Kidney (tissue), 14 donors: ENCODE data around the gene INF2. TPM values are rescaled to one million over a fixed set of nuclear protein-coding genes. Genes with fewer than 3 reads are reported as not detected.

Source experiments
- DNase-seq, 5 donors: peaks; one replicate each; pipeline ENCODE4 v3.0.0-alpha.2; 2013 to 2020
- FAIRE-seq: peaks from 2 replicates; lab custom pipeline; 2012; peaks lifted over from hg19 to GRCh38; lab: Jason Lieb, UNC
- H3K27ac ChIP-seq, 2 donors: one replicate each; pipeline ENCODE4 v1.7.0; 2013; ENCODE audit warnings: low read depth in 2 of 2, low read length in 2 of 2, inconsistent platforms in 1 of 2
- H3K27me3 ChIP-seq: one replicate; pipeline ENCODE4 v1.7.1; 2013; ENCODE audit warnings: low read length, inconsistent platforms; ENCODE audit not compliant: control insufficient read depth, insufficient read depth
- H3K36me3 ChIP-seq, 3 donors: one replicate each; pipeline versions ENCODE4 v1.7.0 to v1.7.1; 2013; ENCODE audit warnings: low read length in 3 of 3, control low read depth in 1 of 3, inconsistent platforms in 1 of 3; ENCODE audit not compliant: insufficient read depth in 3 of 3, control insufficient read depth in 2 of 3
- H3K4me1 ChIP-seq, 3 donors: one replicate each; pipeline versions ENCODE4 v1.7.0 to v1.7.1; 2013; ENCODE audit warnings: low read length in 3 of 3, inconsistent platforms in 1 of 3, low read depth in 1 of 3; ENCODE audit not compliant: control insufficient read depth in 2 of 3, insufficient read depth in 2 of 3
- H3K4me3 ChIP-seq, 3 donors: one replicate each; pipeline versions ENCODE4 v1.7.0 to v1.8.1; 2013; ENCODE audit warnings: low read length in 3 of 3, control low read depth in 1 of 3, inconsistent platforms in 1 of 3
- H3K9ac ChIP-seq, 3 donors: one replicate each; pipeline versions ENCODE4 v1.7.0 to v1.7.1; 2013; ENCODE audit warnings: low read length in 3 of 3, control low read depth in 1 of 3, inconsistent platforms in 1 of 3
- H3K9me3 ChIP-seq, 3 donors: one replicate each; pipeline versions ENCODE4 v1.7.0 to v1.7.1; 2013; ENCODE audit warnings: low read length in 3 of 3, control low read depth in 1 of 3, inconsistent platforms in 1 of 3; ENCODE audit not compliant: control insufficient read depth in 2 of 3, insufficient read depth in 1 of 3
- intact Hi-C: fragments of 100-400 bp; cut with DNase I; formaldehyde crosslinking; loops from one replicate; pipeline ENCODE4 v1.11.1; 2022
- polyA plus RNA-seq: library from polyadenylated mRNA; stranded (reverse); fragments of 350-450 nt; fragmentation: Illumina TruSeq; extraction: RNeasy Lipid Tissue Mini Kit (QIAGEN cat#74804); gene quantifications from one replicate; pipeline ENCODE4 v1.2.3, GENCODE V29; 2014; ENCODE audit warnings: low read depth, low replicate concordance; ENCODE audit not compliant: insufficient read depth
- total RNA-seq: library from RNA; stranded (reverse); fragmentation: NEBNext Ultra II Directional; extraction: Animal tissue kit (Norgen Biotek cat#: 25700); gene quantifications from one replicate; pipeline ENCODE4 v1.2.1, GENCODE V29; 2021
- TF ChIP-seq, protein P1 (sequence below): IDR thresholded peaks from 3 replicates; pipeline ENCODE4 v1.5.1; 2012; ENCODE audit warnings: mild to moderate bottlenecking, moderate library complexity, borderline replicate concordance; ENCODE audit not compliant: insufficient read depth; ENCODE audit errors: extremely low read depth
- donor health status: control.
- donor health status: control.
- donor health status: control.
- donor health status: control.
- donor health status: control.
- donor health status: DM: yes; HTN: yes; CAD: no.
- donor health status: Normal renal cell carcinoma (clear cell type).

INF2 gene
- total and polyA plus RNA-seq, 2 donors from 2014 or later: 58.5 to 82.7 TPM

DNA sequence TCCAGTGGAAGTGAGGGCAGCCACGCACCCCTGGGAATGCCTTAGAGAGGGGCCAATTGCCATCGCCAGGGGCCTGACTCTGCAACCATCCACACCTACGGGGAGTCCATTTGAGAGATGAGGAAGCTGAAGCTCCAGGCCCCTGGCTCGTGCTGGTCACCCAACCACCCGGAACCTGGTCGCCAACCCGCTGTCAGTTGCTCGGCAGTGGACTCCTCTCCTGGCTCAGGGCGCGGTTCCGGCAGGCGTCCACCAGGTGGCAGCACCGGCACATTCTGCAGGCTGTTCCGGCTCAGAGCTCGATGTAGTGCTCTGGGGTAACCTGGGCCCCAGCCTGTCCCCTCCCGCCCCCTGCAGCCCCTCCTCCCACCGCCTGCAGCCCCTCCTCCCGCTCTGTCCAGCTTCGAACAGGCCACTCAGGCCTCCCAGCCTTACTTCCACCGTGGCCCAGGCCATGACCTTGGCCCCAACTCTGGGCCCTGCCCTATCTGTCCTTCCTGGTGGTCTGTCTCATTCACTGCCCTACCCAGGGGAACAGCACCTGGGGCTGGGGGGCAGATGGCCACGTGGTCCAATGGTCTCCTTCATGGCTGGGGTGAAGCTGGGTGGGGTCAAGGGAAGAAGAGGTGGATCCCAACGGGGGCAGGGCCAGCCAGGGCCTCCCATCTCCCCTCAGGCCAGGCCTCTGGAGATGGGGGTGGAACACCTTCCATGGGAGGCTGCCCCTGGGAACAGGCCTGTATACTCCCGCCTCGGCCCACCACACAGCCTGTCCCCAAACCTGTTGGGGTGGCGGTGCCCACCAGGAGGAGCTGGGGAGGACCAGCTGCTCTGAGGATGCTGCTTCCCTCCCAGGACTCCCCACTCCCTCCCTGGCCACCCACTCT is 79.3 kb downstream of the INF2 start:
- Histone ChIP-seq H3K27ac (peak overlapping the region in 1 of 2 donors; percentile 37), H3K36me3 (no peaks in the 10 kb centered on the region), H3K4me3 (no peak overlapping the region), H3K27me3 (no peaks in the 10 kb centered on the region), H3K9ac (no peak overlapping the region), H3K4me1 (peaks cover 0 to 7% (median 0%) of the 10 kb centered on the region in 3 donors), H3K9me3 (peaks cover 0 to 3% (median 0%) of the 10 kb centered on the region in 3 donors)
- peak; percentile 93 to 96 (median 94) for DNase-seq
- no peak for FAIRE-seq
- intact Hi-C loops: no loop called here
- TF ChIP-seq, protein P1, sequence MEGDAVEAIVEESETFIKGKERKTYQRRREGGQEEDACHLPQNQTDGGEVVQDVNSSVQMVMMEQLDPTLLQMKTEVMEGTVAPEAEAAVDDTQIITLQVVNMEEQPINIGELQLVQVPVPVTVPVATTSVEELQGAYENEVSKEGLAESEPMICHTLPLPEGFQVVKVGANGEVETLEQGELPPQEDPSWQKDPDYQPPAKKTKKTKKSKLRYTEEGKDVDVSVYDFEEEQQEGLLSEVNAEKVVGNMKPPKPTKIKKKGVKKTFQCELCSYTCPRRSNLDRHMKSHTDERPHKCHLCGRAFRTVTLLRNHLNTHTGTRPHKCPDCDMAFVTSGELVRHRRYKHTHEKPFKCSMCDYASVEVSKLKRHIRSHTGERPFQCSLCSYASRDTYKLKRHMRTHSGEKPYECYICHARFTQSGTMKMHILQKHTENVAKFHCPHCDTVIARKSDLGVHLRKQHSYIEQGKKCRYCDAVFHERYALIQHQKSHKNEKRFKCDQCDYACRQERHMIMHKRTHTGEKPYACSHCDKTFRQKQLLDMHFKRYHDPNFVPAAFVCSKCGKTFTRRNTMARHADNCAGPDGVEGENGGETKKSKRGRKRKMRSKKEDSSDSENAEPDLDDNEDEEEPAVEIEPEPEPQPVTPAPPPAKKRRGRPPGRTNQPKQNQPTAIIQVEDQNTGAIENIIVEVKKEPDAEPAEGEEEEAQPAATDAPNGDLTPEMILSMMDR: peak; percentile 96

DNA sequence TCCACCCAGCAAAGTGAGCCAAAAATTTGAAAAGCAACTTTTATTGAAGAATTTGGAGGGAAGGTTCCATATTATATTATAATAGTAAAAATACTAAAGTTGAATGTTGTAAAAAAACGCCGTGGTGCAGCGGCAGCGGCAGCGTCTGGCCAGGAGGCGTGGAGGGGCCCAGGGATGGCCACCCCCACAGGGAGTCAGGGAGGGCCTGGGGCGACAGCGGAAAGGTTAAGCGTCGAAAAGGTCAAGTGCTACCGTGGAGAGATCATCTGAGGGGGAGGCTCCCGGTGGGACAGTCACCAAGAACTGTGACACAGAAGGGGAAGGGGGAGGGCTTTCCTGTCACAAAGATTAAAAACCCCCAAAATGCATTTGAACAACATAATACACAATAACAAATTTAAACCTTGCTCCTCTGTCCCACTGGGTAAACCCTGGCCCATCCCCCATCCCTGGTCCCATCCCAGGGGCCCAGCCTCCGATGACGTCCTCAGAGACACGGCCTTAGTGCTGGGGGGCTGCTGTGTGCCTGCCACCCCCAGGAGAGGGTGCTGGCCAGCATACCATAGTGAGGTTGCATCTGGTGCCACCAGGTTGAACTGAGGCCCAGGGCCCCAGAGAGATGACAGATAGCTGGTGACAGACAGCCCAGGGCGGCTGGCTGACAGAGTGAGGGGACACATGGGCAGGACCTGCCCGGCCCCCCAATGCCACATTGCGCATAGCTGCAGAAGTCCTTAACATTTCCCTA is 80.1 kb downstream of the INF2 start:
- DNase-seq: no peak
- no peaks in the 10 kb centered on the region for H3K36me3 ChIP-seq
- peaks cover 0 to 3% (median 0%) of the 10 kb centered on the region in 3 donors for H3K9me3 ChIP-seq
- peaks cover 0 to 7% (median 0%) of the 10 kb centered on the region in 3 donors for H3K4me1 ChIP-seq
- H3K27ac ChIP-seq: no peak overlapping the region
- H3K9ac ChIP-seq: no peak overlapping the region
- no peak for FAIRE-seq
- TF ChIP-seq, protein P1: no peak
- intact Hi-C loops: loop anchor here (5.0 kb wide), 1 partner anchor 53 kb away; no protein-coding TSS in a partner anchor
- H3K4me3 ChIP-seq: no peak overlapping the region
- H3K27me3 ChIP-seq: no peaks in the 10 kb centered on the region

DNA sequence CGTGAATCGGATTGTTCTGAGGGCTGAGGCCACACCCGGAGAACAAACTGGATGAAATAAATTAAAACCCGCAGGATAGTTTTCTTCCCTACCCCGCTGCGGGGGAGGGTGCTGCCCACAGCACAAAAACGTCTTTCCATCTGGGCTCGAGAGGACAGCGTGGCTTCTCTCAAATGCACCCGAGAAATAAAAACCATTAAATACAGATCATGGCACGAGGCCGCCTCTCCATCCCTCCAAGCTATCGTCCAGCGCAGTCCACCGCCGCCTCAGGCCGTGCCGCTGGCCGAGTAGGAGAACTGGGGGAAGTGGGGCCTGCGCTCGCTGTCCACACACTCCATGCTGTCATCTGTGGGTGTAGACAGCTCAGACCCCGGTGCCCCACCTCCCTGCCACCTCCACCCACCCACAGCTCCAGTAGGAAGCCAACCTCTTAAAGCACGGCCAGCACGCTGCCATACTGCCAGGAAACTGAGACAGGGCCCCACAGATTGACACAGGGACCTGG is 80.7 kb downstream of the INF2 start:
- Histone ChIP-seq H3K4me3 (no peak overlapping the region), H3K27me3 (no peaks in the 10 kb centered on the region), H3K27ac (no peak overlapping the region), H3K9me3 (peaks cover 0 to 3% (median 0%) of the 10 kb centered on the region in 3 donors), H3K36me3 (no peaks in the 10 kb centered on the region), H3K9ac (no peak overlapping the region), H3K4me1 (peaks cover 0 to 7% (median 0%) of the 10 kb centered on the region in 3 donors)
- FAIRE-seq (no peak), DNase-seq (no peak)
- TF ChIP-seq, protein P1: no peak
- intact Hi-C loops: loop anchor here (5.0 kb wide), 1 partner anchor 52 kb away; no protein-coding TSS in a partner anchor
